Measurements from ENCODE around the gene MYL3. TPM values are rescaled to one million over a fixed set of nuclear protein-coding genes. Genes with fewer than 3 reads are reported as not detected.
A peak's percentile ranks its signal among the peaks of the same experiment; 100 is the strongest.

The MYL3 gene
- total RNA-seq, 1 donor from 2014 or later, result 10,727 TPM

DNA sequence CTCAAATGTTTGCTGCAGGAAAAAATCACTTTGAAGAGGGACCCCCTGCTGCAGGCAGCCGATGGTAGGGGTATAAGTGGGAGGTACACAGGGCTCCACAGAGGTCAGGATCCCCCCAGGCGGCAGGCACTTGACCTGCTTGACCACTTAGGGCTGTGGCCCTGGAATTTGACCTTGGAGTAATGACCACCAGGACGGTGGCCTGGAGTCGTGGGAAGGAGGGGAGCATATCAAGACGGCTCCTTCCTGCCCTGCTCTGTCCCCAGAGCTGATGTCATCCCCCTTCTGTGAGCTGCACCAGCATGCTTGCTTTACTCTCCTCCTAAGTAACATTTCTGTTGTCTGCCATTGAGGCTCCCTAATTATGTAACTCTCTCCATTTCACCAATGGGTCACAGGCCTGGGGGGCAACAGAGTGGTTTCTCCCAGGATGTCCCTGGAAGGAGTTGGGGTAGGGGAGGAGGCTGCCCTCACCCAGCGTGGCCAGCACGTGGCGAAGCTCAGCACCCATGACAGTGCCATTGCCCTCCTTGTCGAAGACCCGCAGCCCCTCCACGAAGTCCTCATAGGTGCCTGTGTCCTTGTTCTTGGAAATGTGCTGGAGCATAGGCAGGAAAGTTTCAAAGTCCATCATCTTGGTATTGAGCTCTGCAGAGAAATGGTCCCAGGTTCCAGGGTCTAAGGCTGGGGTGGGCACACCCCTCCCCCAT lies 4.1 kb downstream of the MYL3 start:
- peak; percentile 35 for DNase-seq

DNA sequence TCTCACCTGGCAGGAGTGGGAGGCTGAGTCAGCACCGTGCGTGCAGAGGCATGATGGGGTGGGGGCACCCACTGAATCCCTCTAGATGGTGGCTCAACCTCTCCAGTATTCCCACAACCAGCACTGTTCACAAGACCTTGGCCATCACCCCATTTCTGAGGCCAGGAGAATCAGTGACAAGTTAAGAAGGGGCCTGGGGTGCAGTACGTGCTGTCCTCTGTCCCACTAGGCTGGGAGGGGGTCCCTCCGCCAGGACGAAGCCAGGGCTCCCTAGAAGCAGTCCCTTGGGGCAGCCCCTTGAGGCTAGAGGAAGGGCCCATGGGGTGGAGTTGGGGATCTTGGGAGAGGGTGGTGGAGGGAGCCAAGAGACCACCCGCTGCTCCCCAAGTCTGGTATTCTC lies 4.8 kb downstream of the MYL3 start:
- DNase-seq (no peak), ATAC-seq (ENCODE audit: poor library complexity) (no peak)
- intact Hi-C loops (cut with DNase I), result no loop called here

More for the DNA sequence above, 4.1 kb downstream of the MYL3 start:
- no peak for ATAC-seq (ENCODE audit: poor library complexity)
- intact Hi-C loops (cut with DNase I), result no loop called here

DNA sequence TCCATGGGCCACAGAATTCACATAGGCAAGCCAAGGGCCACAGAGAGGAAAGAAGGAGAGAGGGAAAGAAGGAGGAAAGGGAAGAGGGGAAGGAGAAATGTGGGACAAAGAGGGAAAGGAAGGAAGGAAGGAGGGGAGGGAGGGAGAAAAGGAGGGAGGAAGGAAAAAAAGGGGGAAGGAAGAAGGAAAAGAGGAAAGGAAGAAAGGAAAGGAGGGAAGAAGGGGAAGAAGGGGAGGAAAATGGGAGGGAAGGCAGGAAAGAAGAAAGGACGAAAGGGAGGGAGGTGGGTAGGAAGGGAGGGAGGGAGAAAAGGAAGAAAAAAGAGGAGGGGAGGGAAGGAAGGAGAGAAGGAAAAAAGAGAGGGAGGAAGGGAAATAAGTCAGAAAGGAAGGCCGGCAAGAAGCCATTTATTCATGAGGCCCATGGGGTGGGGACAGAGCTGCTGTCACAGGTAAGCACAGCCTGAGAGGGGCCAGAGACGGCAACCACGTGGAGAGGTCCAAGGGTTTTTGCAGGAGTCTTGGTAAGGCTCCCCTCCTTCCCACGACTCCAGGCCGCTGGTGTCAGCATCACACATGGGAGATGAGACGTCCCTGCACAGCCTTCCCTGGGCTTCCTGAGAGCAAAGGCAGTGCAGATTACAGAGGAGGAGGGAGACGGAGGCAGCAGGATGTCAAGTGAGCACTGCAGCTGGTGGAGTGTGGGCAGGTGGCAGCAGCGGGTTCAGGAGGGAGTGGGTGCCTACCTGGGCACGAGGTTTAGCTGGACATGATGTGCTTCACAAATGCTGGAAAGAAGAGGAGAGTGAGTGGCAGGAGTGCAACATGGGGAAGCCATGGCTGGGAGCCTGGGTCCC lies 5.5 kb downstream of the MYL3 start:
- intact Hi-C loops (cut with DNase I), result no loop called here
- no peak for DNase-seq
- no peak for ATAC-seq (ENCODE audit: poor library complexity)

DNA sequence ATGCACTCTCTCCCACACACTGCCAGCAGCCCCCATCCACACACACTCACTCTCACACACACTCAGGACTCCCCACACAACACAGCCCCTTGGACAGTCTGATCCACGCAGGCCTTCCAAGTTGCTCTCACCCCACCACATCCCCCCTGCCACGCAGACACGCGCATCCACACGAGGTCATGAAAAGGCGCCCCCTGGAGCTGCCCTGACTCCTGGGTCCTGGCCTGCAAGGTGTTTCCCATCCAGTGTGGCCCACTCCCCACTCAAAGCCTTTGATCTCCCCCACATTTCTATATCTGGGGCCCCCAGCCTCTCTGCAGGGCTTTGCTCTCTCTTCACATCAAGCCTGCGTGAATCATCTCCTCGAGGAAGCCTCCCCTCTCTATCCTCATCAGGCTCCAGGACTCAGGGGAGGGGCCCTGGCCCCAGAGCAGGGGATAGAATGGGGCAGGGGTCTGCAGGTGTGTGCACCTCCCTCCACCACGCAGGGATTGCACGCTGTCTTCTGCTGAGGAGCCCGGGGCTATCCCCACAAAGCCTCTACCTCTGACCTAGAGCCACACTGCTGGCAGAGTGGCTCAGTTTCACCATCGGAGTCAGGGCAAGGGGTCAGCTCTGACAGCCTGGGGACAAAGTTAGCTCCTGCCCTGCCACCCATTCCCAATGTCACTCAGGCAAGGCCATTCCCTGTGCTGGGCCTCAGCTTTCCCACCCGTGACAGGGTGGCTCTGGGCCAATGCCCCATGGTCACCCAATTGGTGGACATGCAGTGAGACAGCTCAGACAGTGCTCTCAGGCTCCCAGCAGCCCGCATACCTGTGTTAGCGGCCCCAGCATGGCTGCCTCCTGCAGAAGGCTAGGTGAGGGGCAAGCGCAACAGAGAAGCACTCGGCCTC lies 6.4 kb downstream of the MYL3 start:
- DNase-seq (peak; percentile 40), ATAC-seq (ENCODE audit: poor library complexity) (no peak)
- intact Hi-C loops (cut with DNase I), result no loop called here

DNA sequence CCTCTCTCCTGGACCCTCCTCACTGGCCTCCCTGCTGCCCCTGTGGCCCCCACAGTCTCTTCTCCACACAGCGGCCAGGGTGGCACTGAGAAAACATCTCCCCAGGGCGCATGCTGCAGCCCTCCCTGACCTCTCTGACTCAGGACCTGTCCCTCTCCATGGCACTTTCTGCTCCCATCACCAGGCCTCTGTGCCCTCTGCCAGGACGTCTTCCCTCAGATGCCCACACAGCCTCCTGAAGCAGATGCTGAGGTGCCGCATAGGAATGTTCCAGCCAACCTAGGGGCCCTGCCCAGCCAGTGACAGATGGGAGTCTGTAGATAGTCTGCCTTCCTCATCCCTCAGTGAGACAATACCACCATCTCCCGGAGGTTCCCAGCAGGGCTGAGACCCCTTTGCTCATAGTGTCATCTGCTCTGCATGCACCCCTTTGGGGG lies 8.7 kb downstream of the MYL3 start:
- intact Hi-C loops (cut with DNase I), result no loop called here
- ATAC-seq (ENCODE audit: poor library complexity) (peak; percentile 11), DNase-seq (no peak)

DNA sequence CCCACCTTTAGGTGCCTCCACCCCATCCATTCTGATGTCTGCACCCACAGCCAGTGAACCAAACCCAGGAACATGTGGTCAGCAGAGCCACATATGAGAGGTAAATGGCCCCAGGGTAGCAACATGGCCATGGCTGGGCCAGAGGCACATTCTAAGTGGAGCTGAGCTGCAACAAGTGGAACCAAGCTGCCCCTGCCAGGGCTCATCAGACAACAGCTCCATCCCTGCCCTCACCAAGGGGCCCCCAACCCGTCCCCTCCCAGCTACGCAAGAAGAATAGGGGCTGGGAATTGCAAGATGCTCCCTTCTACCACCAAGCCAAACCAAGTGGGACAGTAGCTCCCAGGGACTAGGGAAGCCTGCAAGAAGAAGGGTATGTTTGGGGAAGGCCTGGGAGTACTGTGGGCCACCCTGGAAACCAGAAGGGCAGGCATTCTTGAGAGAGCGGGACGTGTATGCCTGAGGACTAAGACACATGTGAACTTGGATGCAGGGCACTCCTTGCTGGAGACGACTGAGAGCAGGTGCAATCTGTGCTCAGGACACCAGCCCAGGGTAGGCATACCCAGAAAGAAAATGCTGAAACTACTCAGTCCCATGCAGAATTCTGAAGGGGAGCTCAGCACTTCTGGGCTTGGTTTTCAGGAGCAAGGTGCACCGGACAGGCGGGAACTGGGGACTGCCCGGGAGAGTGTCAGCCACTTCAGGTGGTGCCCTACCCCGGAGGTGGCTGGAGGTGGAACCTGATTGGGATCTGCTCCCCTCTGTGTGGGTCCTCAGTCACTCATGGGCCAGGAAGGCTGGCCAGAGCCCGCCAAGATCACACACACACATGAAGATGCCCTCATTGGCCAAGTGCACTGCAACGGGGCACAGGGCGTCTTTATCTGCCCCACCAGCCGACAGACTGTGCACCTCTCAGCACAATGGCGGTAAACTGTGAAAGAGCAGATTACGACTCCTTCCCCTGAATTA lies 9.5 kb downstream of the MYL3 start:
- ATAC-seq (ENCODE audit: poor library complexity) (peak; percentile 8), DNase-seq (peak; percentile 59)
- intact Hi-C loops (cut with DNase I), result no loop called here

DNA sequence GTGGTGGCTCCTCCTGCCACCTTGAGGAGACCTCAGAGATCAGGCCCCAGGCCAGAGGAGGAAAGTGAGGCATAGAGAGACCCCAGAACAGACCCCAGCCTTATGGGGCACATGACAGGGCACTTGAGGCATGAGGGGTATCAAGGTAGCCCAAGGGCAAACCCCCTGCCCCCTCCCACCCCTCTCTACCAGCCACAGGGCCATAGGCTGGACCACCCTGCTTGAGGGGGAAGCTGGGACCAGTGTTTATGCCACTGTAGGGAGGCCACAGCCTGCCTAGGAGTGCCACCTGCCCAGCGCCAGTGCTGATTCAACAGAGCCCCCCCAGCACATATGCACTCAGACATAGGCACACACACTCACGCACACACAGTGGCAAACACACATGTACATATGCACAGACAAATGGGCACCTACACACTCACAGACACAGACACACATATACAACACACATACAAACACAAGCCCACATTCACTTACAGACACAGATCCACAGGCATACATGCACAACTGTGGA lies 10.3 kb downstream of the MYL3 start:
- ATAC-seq (ENCODE audit: poor library complexity) (peak; percentile 0), DNase-seq (peak; percentile 39)
- intact Hi-C loops (cut with DNase I), result no loop called here

DNA sequence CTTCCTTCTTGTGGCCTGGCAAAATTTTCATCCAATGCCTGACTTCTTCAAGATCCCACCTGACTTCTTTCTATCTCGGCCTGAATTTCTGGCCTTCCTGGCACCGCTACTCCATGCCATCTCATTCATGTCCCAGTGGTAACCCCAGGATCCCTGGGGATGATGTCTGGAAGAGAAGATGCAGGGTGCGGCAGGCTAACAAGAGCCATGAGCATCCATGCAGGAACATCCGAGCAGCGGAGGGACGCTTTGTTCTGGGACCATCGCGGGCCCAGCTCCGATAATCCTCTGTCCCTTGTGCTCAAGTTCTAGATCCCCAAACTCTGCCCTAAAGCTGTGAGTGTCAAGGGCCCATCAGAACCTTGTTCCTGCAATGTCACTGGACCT lies 10.9 kb downstream of the MYL3 start:
- no peak for DNase-seq
- ATAC-seq (ENCODE audit: poor library complexity), result no peak
- intact Hi-C loops (cut with DNase I), result no loop called here

DNA sequence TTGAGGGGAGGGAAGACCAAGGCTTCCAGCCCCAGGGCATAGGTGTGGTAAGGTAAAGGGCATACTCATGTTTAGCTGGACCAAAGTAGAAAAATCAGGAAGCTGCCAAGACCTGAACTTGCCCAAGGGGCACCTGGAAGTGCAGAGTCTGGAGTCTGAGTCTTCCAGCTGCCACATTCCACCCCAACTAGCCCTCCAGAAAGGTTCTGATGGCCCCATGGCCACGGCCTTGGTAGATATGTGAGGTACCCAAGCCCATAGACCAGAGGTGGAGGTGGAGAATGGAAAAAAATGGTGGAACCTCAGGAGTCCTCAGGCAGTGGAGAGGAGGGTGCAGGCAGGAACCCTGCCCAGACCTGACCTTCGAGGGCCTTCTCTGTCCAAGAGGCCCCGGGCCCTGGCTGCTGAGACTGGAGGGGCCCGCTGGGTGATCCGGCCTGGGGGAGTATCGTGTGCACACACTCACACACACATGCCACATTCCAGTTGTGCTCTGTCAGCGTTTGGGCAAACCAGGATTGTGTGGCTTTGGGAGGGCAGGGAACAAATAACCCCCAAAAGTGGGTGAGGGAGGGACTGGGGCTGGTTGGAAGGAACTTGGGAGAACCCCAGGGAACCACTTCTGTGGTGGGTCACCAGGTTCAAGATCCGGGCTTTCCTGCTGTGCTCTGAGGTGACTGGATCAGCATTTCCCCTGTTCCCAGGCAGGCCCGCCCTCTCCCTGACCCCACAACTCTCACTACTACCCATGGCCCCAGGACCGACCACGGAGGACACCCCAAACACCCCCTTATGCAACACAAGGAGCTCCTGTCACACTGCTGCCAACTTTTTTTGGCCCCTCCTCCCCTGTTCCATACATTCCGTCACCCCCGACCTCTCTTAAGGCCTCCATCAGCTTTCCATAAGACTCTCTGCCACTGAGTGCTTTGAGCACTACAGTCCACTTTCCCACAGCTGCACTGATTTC lies 11.6 kb downstream of the MYL3 start:
- ATAC-seq (ENCODE audit: poor library complexity) (peak; percentile 0), DNase-seq (peak; percentile 39)
- intact Hi-C loops (cut with DNase I), result no loop called here

DNA sequence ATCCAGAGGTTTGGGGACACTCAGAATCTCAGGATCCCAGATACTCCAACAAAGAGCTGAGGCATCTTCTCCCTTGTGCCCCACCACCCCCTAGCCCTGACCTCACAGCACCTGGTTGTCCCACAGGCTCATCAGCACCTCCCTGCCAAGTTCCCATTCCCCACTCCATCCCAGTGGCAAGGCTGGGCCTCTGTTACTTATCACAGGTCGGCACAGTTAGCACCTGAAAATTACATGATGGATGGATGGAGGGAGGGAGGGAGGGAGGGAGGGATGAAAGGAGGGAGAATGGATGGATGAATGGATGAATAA lies 12.8 kb downstream of the MYL3 start:
- no peak for DNase-seq
- intact Hi-C loops (cut with DNase I), result no loop called here
- no peak for ATAC-seq (ENCODE audit: poor library complexity)

DNA sequence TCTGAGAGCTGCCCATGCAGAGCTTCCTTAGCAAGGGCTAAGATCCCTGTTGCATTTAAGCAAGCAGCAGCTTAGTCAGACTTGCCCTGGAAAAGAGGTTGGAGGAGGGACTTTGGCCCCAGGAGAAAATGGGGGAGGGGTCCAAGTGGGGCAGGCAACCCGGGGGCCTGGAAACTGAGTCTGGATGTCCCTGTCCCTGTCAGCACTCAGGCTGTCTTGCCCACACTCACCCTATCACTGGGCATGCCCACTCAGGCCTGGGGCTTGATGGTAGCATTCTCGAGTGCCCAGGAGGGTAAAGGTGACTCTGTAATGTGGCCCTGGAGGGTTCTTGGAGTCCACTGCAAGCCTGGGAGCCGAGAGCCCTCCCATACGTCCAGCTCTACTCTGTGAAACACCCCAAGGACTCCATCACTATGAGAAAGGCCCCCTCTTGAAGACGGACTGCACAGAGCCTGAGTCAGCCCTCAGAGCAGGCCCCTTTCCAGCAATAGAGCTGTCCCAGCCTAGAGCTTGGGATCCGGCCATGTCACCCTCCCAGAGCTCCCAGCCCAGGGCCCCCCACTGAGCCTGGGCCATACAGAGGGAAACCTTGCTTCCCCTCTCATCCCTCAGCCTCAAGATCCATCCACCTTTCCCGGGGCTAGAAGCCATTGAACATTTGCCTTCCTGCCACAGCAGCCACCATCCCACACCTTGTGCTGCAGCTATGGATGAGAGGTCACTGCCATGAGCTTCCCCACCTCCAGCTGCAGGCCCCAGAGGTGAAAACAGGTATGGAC lies 13.4 kb downstream of the MYL3 start:
- peak; percentile 39 for DNase-seq
- ATAC-seq (ENCODE audit: poor library complexity), result no peak
- intact Hi-C loops (cut with DNase I), result loop anchor here (10.0 kb wide), 1 partner anchor 145 kb away; the partner anchor contains the start of gene TMIE

DNA sequence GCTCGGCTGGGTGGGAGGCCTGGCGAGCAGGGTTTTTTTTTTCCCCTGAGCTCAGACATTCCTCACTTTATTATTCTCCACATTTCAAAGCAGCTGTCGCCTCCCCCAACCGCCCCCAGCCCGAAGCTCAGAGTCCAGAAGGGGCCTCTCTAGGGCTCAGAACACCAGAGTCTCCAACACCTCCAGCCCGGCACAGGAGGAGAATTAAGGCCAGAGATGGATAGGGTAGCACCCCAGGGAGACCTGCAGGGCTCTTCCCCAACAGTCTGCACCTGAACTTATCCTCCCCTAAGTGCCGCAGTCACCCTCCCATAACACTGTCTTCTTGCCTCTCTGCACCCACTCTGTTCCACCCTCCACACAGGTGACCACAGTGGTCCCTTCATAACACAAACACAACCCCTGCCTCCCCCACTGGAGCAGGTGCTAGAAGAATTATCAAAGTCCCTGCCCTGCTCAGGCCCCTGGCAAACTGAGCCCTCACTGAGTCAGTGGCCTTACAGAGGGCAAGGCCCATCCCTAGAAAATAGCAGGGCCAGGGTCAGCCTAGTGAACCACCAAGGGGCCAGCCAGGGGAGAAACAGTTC lies 14.1 kb downstream of the MYL3 start:
- no peak for ATAC-seq (ENCODE audit: poor library complexity)
- no peak for DNase-seq
- intact Hi-C loops (cut with DNase I), result loop anchor here (10.0 kb wide), 1 partner anchor 144 kb away; the partner anchor contains the start of gene TMIE

DNA sequence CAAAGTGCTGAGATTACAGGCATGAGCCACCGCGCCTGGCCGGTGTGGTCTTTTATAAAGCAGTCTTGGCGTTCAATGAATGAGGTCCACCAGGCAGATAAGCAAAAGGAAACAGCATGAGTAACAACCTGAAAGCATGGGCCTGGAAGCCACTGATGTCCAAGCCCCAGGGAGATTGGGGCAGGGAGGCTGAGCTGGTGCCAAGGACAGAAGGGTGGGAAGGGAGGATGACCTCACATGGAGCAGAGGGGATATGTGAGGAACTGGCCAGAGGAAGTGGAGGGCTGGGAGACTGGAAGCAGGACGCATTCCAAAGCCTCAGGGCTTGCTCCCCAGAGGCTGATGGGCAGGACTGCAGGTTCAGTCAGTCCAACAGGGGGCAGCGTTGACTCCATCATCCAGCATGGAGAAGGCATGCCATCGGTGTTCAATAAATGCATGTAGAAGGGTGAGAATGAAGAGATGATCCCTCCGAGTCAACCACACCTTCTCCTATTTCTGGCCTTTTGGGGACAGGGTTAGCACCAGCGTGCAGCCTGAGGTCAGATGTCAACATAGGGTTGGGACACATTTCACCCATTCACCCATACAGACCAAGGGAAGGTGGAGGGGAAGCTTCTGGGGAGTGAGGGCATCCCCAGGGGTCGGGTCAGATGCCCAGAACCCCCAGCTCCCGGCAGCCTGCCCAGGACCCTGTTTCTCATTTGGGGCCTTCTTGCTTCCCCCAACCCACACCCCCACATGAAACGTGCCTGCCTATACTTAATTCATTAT lies 14.8 kb downstream of the MYL3 start:
- intact Hi-C loops (cut with DNase I), result loop anchor here (10.0 kb wide), 1 partner anchor 144 kb away; the partner anchor contains the start of gene TMIE
- DNase-seq, result peak; percentile 71
- ATAC-seq (ENCODE audit: poor library complexity), result peak; percentile 2

DNA sequence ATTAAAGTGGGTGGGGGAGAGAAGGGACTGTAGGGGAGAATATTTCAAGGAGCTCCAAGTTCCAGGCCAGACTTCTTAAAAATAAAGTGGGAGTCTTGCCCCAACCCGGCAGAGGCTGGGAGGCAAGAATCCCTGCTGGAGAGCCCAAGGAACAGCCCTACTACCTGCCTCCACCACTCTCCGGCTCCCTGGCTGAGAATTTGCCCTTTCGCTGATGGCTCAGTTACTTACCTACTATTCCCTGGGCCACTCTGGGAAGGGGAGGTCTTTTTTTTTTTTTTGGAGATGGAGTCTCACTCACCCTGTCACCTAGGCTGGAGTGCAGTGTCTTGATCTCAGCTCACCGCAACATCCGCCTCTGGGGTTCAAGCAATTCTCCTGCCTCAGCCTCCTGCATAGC lies 15.5 kb downstream of the MYL3 start:
- DNase-seq (no peak), ATAC-seq (ENCODE audit: poor library complexity) (no peak)
- intact Hi-C loops (cut with DNase I), result loop anchor here (10.0 kb wide), 1 partner anchor 143 kb away; the partner anchor contains the start of gene TMIE

All from Right ventricle myocardium superior (tissue), 1 donor.